Skin of body (tissue), 2 donors: ENCODE data around the gene PRCD. TPM values are rescaled to one million over a fixed set of nuclear protein-coding genes. Genes with fewer than 3 reads are reported as not detected.
A peak's percentile ranks its signal among the peaks of the same experiment; 100 is the strongest.
"Not testable (repeated sequence)": the region's sequence is repeated elsewhere in the genome, so short reads cannot be mapped to it uniquely, and the experiment has no call there.

Experiments used
- DNase-seq: peaks from one replicate; lab custom pipeline; 2025; lab: John Stamatoyannopoulos, UW
- total RNA-seq: library from RNA; depleted of rRNA; stranded (reverse); fragments of >200 nt; gene quantifications from one replicate; pipeline ENCODE4 v1.2.3, GENCODE V29; 2014

PRCD gene
- total RNA-seq, 1 donor from 2014 or later: 2.7 TPM

- DNase-seq: no peak
These were observed 14.3 kb downstream of the PRCD start for GRCh38 chr17:76554131-76554530.

GRCh38 chr17:76556765-76557367, 17.0 kb downstream of the PRCD start:
- no peak for DNase-seq

- DNase-seq: peak; percentile 94
These were observed 17.7 kb downstream of the PRCD start for GRCh38 chr17:76557368-76558197.

GRCh38 chr17:76558198-76559095, 18.6 kb downstream of the PRCD start:
- DNase-seq: no peak

- not testable (repeated sequence) for DNase-seq
These were observed 19.6 kb downstream of the PRCD start for GRCh38 chr17:76559460-76559859.

GRCh38 chr17:76560036-76560876, 20.4 kb downstream of the PRCD start:
- DNase-seq: no peak

GRCh38 chr17:76560877-76561221, 21.0 kb downstream of the PRCD start:
- DNase-seq: no peak

GRCh38 chr17:76561332-76561731, 21.5 kb downstream of the PRCD start:
- no peak for DNase-seq

- DNase-seq: no peak
These were observed 22.0 kb downstream of the PRCD start for GRCh38 chr17:76561799-76562268.

GRCh38 chr17:76562734-76563148, 22.9 kb downstream of the PRCD start:
- no peak for DNase-seq

- DNase-seq: not testable (repeated sequence)
These were observed 23.5 kb downstream of the PRCD start for GRCh38 chr17:76563359-76563758.

GRCh38 chr17:76564991-76565727, 25.3 kb downstream of the PRCD start:
- not testable (repeated sequence) for DNase-seq

GRCh38 chr17:76565728-76566612, 26.1 kb downstream of the PRCD start:
- DNase-seq: no peak

GRCh38 chr17:76566613-76566943, 26.7 kb downstream of the PRCD start:
- DNase-seq: no peak

GRCh38 chr17:76566988-76567431, 27.2 kb downstream of the PRCD start:
- no peak for DNase-seq

- DNase-seq: no peak
These were observed 28.0 kb downstream of the PRCD start for GRCh38 chr17:76567634-76568432.

- DNase-seq: no peak
These were observed 29.0 kb downstream of the PRCD start for GRCh38 chr17:76568811-76569221.

GRCh38 chr17:76569607-76570279, 29.9 kb downstream of the PRCD start:
- DNase-seq: no peak
